Measurements from ENCODE around the gene GNAT3. TPM values are rescaled to one million over a fixed set of nuclear protein-coding genes. Genes with fewer than 3 reads are reported as not detected.

The GNAT3 gene
- total RNA-seq, 1 experiment from 2014 or later: not detected

DNA sequence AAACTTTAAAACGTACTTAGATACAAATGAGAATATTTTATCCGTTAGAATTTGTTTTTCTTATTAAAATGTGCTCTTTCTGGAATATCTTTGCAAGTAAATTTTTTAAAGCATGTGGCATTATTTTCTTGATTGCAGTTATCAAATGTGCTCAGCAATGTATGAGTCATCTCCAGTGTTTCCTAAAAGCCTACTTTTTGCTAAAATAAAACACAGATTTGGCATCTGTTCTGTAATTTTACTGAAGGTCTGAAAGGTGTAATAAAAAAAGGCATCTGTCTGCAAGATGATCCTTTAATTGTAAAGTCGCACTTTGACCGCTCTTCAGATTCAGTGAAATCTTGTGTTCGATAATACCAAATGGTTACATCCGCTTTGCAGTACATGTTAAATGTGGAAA lies 3.4 kb downstream of the GNAT3 start:
- BruUV-seq (replicated peaks): no TSS peak
- ATAC-seq: no peak
- H3K27ac ChIP-seq (ENCODE audit: low read depth, low read length): no peak overlapping the region
- H3K9me3 ChIP-seq (ENCODE audit: control insufficient read depth in 1 of 2, insufficient read depth in 1 of 2, low read depth in 1 of 2, low read length in 2 of 2): no peaks in the 10 kb centered on the region
- H4K20me1 ChIP-seq (ENCODE audit: insufficient read depth): no peaks in the 10 kb centered on the region
- no peaks in the 10 kb centered on the region for H3K36me3 ChIP-seq (ENCODE audit: control insufficient read depth in 1 of 2, insufficient read depth in 2 of 2, low read length in 2 of 2)
- CTCF ChIA-PET: no interaction called here
- no peaks in the 10 kb centered on the region for H3K79me2 ChIP-seq (ENCODE audit: insufficient read depth, low read length)
- RAD21 ChIA-PET (ENCODE audit: low non-redundant PET in 1 of 2, low total read pairs in 2 of 2, uncharacterized antibody in 2 of 2, unreplicated experiment in 2 of 2): no interaction called here
- intact Hi-C loops (cut with micrococcal nuclease): no loop called here
- no peak overlapping the region for H3K4me3 ChIP-seq (replicated peaks in 1 of 2; ENCODE audit: low read depth in 1 of 2, low read length in 2 of 2)
- no peak overlapping the region for H3K9ac ChIP-seq (ENCODE audit: low read length)
- no peak overlapping the region for H3K4me2 ChIP-seq (ENCODE audit: low read length)
- H3K27me3 ChIP-seq (ENCODE audit: insufficient read depth, low read length): no peaks in the 10 kb centered on the region
- no peak for DNase-seq (ENCODE audit: low read depth, low spot score)
- peak overlapping the region; percentile 28 for H2AFZ ChIP-seq (ENCODE audit: low read depth, low read length, poor library complexity, severe bottlenecking)
- no peaks in the 10 kb centered on the region for H3K4me1 ChIP-seq (ENCODE audit: control insufficient read depth in 1 of 2, insufficient read depth in 2 of 2, low read length in 2 of 2)
- TF ChIP-seq EZH2phosphoT487 (IDR thresholded peaks at IDR 0.05; ENCODE audit: borderline replicate concordance): no peak
- TF ChIP-seq JUND (IDR thresholded peaks at IDR 0.05): no peak
- TF ChIP-seq EGR1 (IDR thresholded peaks at IDR 0.05; ENCODE audit: low read depth): no peak
- TF ChIP-seq ZFX (IDR thresholded peaks at IDR 0.05): no peak
- TF ChIP-seq POLR2A (IDR thresholded peaks at IDR 0.05; ENCODE audit: borderline replicate concordance, extremely low read depth, insufficient read depth, insufficient read length): no peak
- TF ChIP-seq, protein P1, sequence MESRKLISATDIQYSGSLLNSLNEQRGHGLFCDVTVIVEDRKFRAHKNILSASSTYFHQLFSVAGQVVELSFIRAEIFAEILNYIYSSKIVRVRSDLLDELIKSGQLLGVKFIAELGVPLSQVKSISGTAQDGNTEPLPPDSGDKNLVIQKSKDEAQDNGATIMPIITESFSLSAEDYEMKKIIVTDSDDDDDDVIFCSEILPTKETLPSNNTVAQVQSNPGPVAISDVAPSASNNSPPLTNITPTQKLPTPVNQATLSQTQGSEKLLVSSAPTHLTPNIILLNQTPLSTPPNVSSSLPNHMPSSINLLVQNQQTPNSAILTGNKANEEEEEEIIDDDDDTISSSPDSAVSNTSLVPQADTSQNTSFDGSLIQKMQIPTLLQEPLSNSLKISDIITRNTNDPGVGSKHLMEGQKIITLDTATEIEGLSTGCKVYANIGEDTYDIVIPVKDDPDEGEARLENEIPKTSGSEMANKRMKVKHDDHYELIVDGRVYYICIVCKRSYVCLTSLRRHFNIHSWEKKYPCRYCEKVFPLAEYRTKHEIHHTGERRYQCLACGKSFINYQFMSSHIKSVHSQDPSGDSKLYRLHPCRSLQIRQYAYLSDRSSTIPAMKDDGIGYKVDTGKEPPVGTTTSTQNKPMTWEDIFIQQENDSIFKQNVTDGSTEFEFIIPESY (IDR thresholded peaks at IDR 0.05; ENCODE audit: extremely low read depth, insufficient replicate concordance, low read length): no peak
- TF ChIP-seq SRF (IDR thresholded peaks at IDR 0.05; ENCODE audit: low read depth): no peak
- TF ChIP-seq, protein P2, sequence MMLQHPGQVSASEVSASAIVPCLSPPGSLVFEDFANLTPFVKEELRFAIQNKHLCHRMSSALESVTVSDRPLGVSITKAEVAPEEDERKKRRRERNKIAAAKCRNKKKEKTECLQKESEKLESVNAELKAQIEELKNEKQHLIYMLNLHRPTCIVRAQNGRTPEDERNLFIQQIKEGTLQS (IDR thresholded peaks at IDR 0.05): no peak
- TF ChIP-seq RAD21 (IDR thresholded peaks at IDR 0.05; ENCODE audit: low read depth): no peak
- no peaks in the 10 kb centered on the region for H3K9me2 ChIP-seq (ENCODE audit: insufficient read depth)
- POLR2A ChIA-PET: no interaction called here

DNA sequence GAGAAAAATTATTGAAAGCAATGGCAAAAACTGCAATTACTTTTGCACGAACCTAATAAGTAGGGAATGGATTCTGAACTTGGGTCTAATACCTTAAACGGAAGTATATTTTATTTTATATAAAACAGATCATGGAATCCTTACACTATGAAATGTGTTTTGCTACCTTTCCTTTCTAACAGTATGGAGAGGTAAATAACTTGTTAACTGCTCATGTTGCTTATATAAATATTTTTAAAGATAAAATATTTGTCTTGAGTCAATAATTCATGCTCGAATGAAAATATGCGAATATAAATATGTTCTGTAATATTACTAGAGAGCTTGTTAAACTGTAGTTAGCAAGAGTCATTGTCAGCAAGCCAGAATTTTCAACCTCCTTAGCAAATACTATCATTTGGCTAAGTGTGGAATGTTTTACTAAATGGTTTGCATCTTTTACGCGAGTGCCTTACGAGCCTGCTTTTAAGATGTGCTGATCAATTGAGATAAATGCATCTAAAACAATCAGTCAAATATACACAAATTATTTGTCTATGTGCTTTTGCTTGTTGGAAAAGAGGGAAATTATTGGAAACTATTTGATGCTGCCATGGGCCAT lies 5.9 kb downstream of the GNAT3 start:
- Histone ChIP-seq H3K27me3 (ENCODE audit: insufficient read depth, low read length) (no peaks in the 10 kb centered on the region), H3K4me2 (ENCODE audit: low read length) (no peak overlapping the region), H3K36me3 (ENCODE audit: control insufficient read depth in 1 of 2, insufficient read depth in 2 of 2, low read length in 2 of 2) (no peaks in the 10 kb centered on the region), H3K9ac (ENCODE audit: low read length) (no peak overlapping the region), H3K4me1 (ENCODE audit: control insufficient read depth in 1 of 2, insufficient read depth in 2 of 2, low read length in 2 of 2) (no peaks in the 10 kb centered on the region), H3K79me2 (ENCODE audit: insufficient read depth, low read length) (no peaks in the 10 kb centered on the region), H3K9me2 (ENCODE audit: insufficient read depth) (no peaks in the 10 kb centered on the region), H3K4me3 (replicated peaks in 1 of 2; ENCODE audit: low read depth in 1 of 2, low read length in 2 of 2) (no peak overlapping the region), H3K9me3 (ENCODE audit: control insufficient read depth in 1 of 2, insufficient read depth in 1 of 2, low read depth in 1 of 2, low read length in 2 of 2) (no peaks in the 10 kb centered on the region), H2AFZ (ENCODE audit: low read depth, low read length, poor library complexity, severe bottlenecking) (no peak overlapping the region), H4K20me1 (ENCODE audit: insufficient read depth) (no peaks in the 10 kb centered on the region), H3K27ac (ENCODE audit: low read depth, low read length) (no peak overlapping the region)
- no peak for ATAC-seq
- POLR2A ChIA-PET: no interaction called here
- RAD21 ChIA-PET (ENCODE audit: low non-redundant PET in 1 of 2, low total read pairs in 2 of 2, uncharacterized antibody in 2 of 2, unreplicated experiment in 2 of 2): no interaction called here
- BruUV-seq (replicated peaks): no TSS peak
- TF ChIP-seq ZNF274 (IDR thresholded peaks at IDR 0.05; ENCODE audit: low read depth, low read length) (no peak), ELF1 (IDR thresholded peaks at IDR 0.05; ENCODE audit: borderline replicate concordance, low read depth) (no peak), EGR1 (IDR thresholded peaks at IDR 0.05; ENCODE audit: low read depth) (no peak), SRF (IDR thresholded peaks at IDR 0.05; ENCODE audit: low read depth) (no peak)
- TF ChIP-seq, protein P3, sequence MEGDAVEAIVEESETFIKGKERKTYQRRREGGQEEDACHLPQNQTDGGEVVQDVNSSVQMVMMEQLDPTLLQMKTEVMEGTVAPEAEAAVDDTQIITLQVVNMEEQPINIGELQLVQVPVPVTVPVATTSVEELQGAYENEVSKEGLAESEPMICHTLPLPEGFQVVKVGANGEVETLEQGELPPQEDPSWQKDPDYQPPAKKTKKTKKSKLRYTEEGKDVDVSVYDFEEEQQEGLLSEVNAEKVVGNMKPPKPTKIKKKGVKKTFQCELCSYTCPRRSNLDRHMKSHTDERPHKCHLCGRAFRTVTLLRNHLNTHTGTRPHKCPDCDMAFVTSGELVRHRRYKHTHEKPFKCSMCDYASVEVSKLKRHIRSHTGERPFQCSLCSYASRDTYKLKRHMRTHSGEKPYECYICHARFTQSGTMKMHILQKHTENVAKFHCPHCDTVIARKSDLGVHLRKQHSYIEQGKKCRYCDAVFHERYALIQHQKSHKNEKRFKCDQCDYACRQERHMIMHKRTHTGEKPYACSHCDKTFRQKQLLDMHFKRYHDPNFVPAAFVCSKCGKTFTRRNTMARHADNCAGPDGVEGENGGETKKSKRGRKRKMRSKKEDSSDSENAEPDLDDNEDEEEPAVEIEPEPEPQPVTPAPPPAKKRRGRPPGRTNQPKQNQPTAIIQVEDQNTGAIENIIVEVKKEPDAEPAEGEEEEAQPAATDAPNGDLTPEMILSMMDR (IDR thresholded peaks at IDR 0.05 in 2 of 3, conservative IDR thresholded peaks at IDR 0.05 in 1 of 3; ENCODE audit: borderline replicate concordance in 1 of 3, insufficient read depth in 1 of 3, low read depth in 2 of 3, low read length in 2 of 3): no peak
- TF ChIP-seq, protein P2 (IDR thresholded peaks at IDR 0.05): no peak
- TF ChIP-seq, protein P1 (IDR thresholded peaks at IDR 0.05; ENCODE audit: extremely low read depth, insufficient replicate concordance, low read length): no peak
- intact Hi-C loops (cut with micrococcal nuclease): no loop called here
- no peak for DNase-seq (ENCODE audit: low read depth, low spot score)
- CTCF ChIA-PET: no interaction called here

Measured in HCT116 (cell line).